Peyer's patch (tissue), 4 donors: ENCODE data around the gene CACNG4.

Experiments used
- CTCF ChIP-seq, 6 experiments: fragments of 450-650 bp in 4 of 6; fragments of 200-600 bp in 2 of 6; sonication (generic) in 1 of 6; IDR thresholded peaks; one replicate each; pipeline ENCODE4 v1.5.1; 2017 to 2019; ENCODE audit warnings: antibody characterized with exemption in 6 of 6, mild to moderate bottlenecking in 3 of 6, moderate library complexity in 1 of 6
- POLR2A ChIP-seq, 2 donors: fragments of 450-650 bp; IDR thresholded peaks; one replicate each; pipeline ENCODE4 v1.5.1; 2017; ENCODE audit warnings: antibody characterized with exemption in 2 of 2, mild to moderate bottlenecking in 2 of 2, moderate library complexity in 2 of 2

- TF ChIP-seq CTCF (IDR thresholded peaks at IDR 0.05) = no peak
- TF ChIP-seq POLR2A (IDR thresholded peaks at IDR 0.05) = no peak
Observed at GRCh38 chr17:66952031-66952524, 12.4 kb upstream of the CACNG4 start.
